Measurements from ENCODE around the gene PPM1A.
A peak's percentile ranks its signal among the peaks of the same experiment; 100 is the strongest.

Gene PPM1A

DNA sequence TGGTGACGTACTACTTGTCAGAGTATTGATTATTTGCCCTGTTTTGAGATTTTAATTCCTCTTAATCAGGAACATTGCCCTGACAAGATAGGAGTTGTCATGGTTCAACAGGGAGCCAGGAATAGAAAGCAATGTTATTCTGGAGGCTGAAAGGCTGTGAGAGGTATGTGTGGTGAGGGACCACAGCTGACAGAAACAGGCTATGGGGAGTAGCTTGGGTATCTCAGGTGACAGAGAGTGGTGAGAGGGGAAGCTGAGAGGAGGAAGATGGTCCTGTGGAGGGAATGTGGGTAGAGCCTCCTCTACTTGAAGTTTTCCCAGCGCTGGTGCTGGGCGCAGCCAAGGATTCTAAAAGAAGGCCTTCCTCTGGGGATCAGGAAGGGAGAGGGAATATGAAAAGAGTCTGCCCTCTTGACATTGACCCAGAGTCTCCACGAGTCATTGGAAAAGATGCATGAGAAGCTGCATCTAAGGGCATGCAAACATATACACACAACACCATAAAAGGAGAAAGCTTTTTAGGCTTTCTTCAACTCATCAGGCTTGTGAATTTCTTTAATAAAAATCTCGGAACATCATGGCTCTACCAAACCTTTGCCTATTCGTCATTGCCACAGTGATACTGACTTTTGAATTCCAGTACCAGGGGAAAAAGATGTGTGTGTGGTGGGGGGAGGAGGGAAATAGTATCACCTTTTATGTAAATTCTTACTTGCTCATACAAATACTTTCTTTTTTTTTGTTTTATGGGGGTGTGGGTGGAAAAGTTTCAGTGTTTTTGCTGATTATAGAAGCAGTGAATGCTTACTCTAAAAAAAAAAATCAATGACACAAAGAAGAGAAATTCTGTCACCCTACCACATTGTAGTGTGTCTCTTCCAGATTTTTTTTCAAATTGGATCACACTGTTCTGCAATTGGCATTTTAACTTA, 43.9 kb upstream of the PPM1A start:
- H3K9me3 ChIP-seq (ENCODE audit: insufficient read depth, low read length), result no peaks in the 10 kb centered on the region
- H3K4me2 ChIP-seq (ENCODE audit: low read depth, low read length, poor library complexity, severe bottlenecking), result peak overlapping the region; percentile 13
- H3K79me2 ChIP-seq (ENCODE audit: insufficient read depth, low read length), result no peaks in the 10 kb centered on the region
- no peaks in the 10 kb centered on the region for H3K27me3 ChIP-seq (ENCODE audit: low read length)
- TF ChIP-seq CTCF (IDR thresholded peaks at IDR 0.05; ENCODE audit: insufficient read depth, low read length, poor library complexity, severe bottlenecking), result no peak
- TF ChIP-seq EZH2phosphoT487 (conservative IDR thresholded peaks at IDR 0.05; ENCODE audit: low read length), result no peak
- no peak overlapping the region for H3K27ac ChIP-seq (ENCODE audit: low read depth, low read length)
- H2AFZ ChIP-seq (ENCODE audit: low read depth, low read length, severe bottlenecking), result no peak overlapping the region
- H3K9me2 ChIP-seq (replicated peaks; ENCODE audit: insufficient read depth, low read length), result no peaks in the 10 kb centered on the region
- H4K20me1 ChIP-seq (ENCODE audit: low read depth, low read length), result no peaks in the 10 kb centered on the region
- H3K9ac ChIP-seq (ENCODE audit: low read length), result no peak overlapping the region
- H3F3A ChIP-seq (ENCODE audit: insufficient read depth), result no peaks in the 10 kb centered on the region
- H3K4me3 ChIP-seq (ENCODE audit: insufficient read depth, low read length, poor library complexity, severe bottlenecking), result no peak overlapping the region
- no peaks in the 10 kb centered on the region for H3K36me3 ChIP-seq (ENCODE audit: low read length)

DNA sequence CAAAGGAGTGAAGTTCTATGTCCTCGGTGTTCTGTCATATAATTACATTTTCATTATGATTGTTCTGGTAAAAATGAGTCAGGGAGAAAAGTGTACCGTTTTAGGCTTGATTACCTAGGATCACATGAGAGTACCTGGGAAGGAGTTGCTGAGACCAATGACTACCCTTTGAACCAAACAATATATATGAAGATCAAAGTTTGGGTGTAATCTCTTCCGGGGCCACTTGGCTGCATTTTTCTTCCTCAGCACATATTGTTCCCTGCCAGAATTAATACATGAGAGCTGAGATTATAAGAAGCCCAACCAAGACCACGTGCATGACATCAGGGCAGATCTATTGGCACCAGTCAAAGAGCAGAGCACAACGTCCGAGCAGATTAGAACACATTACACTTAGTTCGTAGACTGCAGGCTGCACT, 42.8 kb upstream of the PPM1A start:
- H3K9me2 ChIP-seq (replicated peaks; ENCODE audit: insufficient read depth, low read length), result no peaks in the 10 kb centered on the region
- H3K27me3 ChIP-seq (ENCODE audit: low read length), result no peaks in the 10 kb centered on the region
- no peak overlapping the region for H3K9ac ChIP-seq (ENCODE audit: low read length)
- H3K79me2 ChIP-seq (ENCODE audit: insufficient read depth, low read length), result no peaks in the 10 kb centered on the region
- no peaks in the 10 kb centered on the region for H3K9me3 ChIP-seq (ENCODE audit: insufficient read depth, low read length)
- H3K4me3 ChIP-seq (ENCODE audit: insufficient read depth, low read length, poor library complexity, severe bottlenecking), result no peak overlapping the region
- no peak overlapping the region for H3K27ac ChIP-seq (ENCODE audit: low read depth, low read length)
- no peak overlapping the region for H3K4me2 ChIP-seq (ENCODE audit: low read depth, low read length, poor library complexity, severe bottlenecking)
- TF ChIP-seq CTCF (IDR thresholded peaks at IDR 0.05; ENCODE audit: insufficient read depth, low read length, poor library complexity, severe bottlenecking), result no peak
- no peak for TF ChIP-seq EZH2phosphoT487 (conservative IDR thresholded peaks at IDR 0.05; ENCODE audit: low read length)
- H3F3A ChIP-seq (ENCODE audit: insufficient read depth), result no peaks in the 10 kb centered on the region
- no peaks in the 10 kb centered on the region for H4K20me1 ChIP-seq (ENCODE audit: low read depth, low read length)
- H2AFZ ChIP-seq (ENCODE audit: low read depth, low read length, severe bottlenecking), result no peak overlapping the region
- no peaks in the 10 kb centered on the region for H3K36me3 ChIP-seq (ENCODE audit: low read length)

- Histone ChIP-seq H2AFZ (ENCODE audit: low read depth, low read length, severe bottlenecking) (no peak overlapping the region), H3K4me3 (ENCODE audit: insufficient read depth, low read length, poor library complexity, severe bottlenecking) (no peak overlapping the region), H4K20me1 (ENCODE audit: low read depth, low read length) (no peaks in the 10 kb centered on the region)
Measured at GRCh38 chr14:60206837-60207533, 42.0 kb upstream of the PPM1A start.

More at GRCh38 chr14:60206837-60207533, 42.0 kb upstream of the PPM1A start:
- Histone ChIP-seq H3K9me3 (ENCODE audit: insufficient read depth, low read length) (no peaks in the 10 kb centered on the region), H3K79me2 (ENCODE audit: insufficient read depth, low read length) (no peaks in the 10 kb centered on the region), H3K27me3 (ENCODE audit: low read length) (no peaks in the 10 kb centered on the region), H3K9ac (ENCODE audit: low read length) (no peak overlapping the region), H3K27ac (ENCODE audit: low read depth, low read length) (no peak overlapping the region), H3K4me2 (ENCODE audit: low read depth, low read length, poor library complexity, severe bottlenecking) (no peak overlapping the region), H3K9me2 (replicated peaks; ENCODE audit: insufficient read depth, low read length) (no peaks in the 10 kb centered on the region), H3F3A (ENCODE audit: insufficient read depth) (no peaks in the 10 kb centered on the region), H3K36me3 (ENCODE audit: low read length) (no peaks in the 10 kb centered on the region)
- no peak for TF ChIP-seq CTCF (IDR thresholded peaks at IDR 0.05; ENCODE audit: insufficient read depth, low read length, poor library complexity, severe bottlenecking)
- no peak for TF ChIP-seq EZH2phosphoT487 (conservative IDR thresholded peaks at IDR 0.05; ENCODE audit: low read length)
